HG03025 (cell line): ENCODE results near the gene FMNL2.

Source experiments
- ATAC-seq: cut with Tn5 transposase; IDR thresholded peaks from one replicate; pipeline ENCODE4 v1.9.1; 2021; ENCODE audit warnings: mild to moderate bottlenecking, moderate library complexity; ENCODE audit not compliant: unreplicated experiment, low FRiP score

The FMNL2 gene

GRCh38 chr2:152399003-152399402, 64.0 kb downstream of the FMNL2 start:
- ATAC-seq: no peak

DNA sequence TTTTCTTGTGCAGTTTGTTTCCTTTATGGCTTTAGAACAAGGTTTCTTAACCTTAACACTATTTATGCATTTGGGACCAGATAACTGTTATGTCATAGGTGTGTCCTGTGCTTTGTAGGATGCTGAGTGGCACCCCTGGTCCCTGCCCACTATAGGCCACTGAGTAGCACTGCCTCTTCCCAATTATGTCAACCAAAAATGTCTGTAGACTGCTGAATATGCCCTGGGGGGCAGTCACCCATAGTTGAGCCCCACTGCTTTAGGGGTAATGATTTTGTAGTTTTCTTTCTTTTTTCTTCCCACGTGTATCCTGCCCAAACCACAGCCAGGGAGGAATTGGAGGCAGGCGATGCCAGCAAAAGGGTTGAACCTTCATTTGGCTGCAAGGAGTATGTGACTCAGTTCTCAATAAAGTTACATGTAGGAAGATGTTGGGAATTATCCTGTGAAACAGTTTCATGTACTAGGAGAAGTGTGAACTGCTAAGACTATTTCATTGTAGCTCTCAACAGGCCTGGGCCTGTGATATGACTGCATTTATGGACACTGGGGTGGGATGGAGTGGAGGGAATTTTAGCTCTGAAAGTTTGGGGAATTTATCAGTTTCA, 65.7 kb downstream of the FMNL2 start:
- no peak for ATAC-seq

GRCh38 chr2:152402780-152403759, 68.1 kb downstream of the FMNL2 start:
- ATAC-seq: no peak

DNA sequence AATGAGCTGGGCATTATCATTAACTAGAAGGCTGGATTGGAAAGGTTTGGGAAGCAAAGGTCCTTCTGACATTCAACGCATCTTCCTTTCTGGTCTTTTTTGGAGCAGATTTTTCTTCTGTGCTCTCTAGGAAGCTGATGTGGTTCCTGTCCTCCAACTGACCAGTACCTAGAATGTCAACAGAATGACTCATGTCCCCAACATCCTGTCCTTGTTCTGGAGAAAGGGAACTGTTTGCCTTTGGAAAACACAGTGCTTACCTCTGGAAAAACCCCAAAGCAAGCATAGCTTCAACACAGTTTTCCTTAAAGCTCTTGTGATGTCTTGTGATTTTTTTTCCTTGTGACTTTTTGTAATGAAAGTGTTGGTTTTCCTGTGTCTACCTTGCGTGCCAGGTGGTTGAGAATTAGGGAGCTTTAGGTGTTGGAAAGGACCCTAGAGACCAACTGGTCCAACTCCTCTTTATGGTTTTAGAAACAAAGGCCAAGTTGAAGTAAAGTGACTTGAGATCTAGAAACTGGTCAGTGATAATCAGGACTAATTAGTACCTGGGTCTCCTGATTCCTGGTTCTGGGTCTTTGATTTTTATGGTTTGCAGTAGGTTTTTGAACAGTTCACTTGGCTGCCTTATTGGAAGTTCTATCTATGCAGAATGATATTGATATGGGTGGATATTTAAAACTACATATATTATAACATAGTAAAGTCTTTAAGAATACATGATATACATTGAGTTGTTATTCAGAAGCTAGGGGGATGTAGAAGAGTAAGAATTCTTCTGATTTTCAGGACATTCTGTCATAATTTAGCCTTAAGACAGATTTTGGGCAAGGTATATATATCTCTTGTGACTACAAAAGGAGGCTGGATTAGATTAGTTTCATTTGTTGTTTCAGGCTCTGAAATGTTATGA, 70.5 kb downstream of the FMNL2 start:
- no peak for ATAC-seq

DNA sequence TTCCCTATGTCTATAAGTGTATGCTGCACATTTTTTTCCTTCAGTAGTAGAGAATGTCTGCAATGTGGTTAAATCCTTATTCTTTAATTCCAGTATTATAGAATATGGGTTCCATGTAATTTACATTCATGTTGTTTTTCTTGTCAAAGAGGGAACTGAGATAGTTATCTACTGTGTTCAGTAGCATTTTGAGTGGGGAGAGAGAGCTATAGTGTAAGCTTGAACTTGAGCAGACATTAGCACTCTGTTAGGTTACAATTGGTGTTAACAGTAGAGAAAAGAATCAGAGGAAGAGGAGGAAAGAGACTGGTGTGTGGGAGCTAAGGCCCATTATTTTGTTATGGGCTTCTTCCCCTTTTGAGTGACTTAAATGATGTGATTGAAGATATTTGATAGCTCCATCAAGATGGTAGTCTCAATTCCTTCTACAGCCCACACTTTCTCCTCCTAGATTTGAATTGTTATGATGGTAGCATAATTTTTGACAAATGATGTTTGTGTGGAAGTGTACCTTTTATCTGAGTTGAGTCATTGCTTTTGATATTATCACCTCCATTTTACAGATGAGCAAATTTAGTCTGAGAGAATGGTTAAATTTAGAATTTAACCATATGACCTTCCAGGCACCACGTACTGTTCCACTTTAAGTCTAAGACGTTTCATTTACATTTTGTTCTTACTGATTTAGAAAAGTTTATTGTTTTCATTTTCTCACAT, 71.3 kb downstream of the FMNL2 start:
- ATAC-seq: peak; percentile 50

DNA sequence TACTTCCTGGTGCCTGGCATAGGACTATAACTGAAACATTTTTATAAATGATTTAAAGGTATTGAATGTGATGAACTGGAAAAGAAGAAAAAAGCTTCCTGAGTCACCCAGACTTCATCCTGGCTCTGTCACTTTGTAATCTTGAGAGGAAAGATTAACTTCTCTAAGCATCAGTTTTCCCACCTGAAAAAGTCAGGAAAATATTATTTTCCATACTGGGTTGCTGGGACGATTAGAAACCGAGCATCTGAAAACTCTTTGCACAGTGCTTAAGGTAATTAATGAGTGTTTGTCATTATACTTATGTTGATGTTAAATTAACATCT, 71.8 kb downstream of the FMNL2 start:
- no peak for ATAC-seq

- peak; percentile 92 for ATAC-seq
Observed at GRCh38 chr2:152407204-152407721, 72.3 kb downstream of the FMNL2 start.

DNA sequence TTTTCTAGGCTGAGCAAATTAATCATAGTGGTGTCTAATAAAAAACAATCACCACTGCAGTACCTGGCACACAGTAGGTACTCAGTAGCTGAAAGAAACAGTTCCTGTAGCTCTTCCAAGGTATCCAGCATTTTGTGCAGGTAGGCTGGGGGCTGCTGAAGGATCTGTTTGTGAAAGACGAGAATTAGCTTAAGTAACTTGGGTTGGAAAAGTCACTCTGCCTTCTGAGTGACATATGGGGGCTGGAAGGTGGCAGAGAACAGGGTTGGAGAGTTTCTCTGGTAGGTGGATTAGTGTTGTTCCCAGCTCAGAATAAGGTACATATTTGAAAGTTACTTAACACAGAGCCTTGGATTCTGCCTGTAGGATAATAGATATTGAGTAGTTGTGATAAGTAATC, 72.8 kb downstream of the FMNL2 start:
- ATAC-seq: no peak

DNA sequence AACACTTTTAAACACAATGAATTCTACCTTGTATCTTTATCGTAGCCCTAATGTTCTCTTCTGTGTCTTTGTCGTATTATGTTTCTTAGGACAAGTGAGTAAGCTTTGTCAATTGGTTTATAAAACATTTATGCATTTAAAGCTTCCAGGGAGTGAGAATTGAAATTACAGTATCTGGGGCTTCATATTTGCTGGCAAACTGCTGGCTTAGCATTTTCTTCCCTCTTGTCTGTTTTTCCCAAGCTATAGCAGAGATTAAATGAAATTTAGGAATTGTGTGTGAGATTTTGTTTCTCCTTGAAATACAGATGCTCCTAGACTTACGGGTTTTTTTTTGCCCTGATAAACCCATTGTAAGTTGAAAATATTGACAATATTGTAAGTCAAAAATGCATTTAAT, 73.3 kb downstream of the FMNL2 start:
- no peak for ATAC-seq

DNA sequence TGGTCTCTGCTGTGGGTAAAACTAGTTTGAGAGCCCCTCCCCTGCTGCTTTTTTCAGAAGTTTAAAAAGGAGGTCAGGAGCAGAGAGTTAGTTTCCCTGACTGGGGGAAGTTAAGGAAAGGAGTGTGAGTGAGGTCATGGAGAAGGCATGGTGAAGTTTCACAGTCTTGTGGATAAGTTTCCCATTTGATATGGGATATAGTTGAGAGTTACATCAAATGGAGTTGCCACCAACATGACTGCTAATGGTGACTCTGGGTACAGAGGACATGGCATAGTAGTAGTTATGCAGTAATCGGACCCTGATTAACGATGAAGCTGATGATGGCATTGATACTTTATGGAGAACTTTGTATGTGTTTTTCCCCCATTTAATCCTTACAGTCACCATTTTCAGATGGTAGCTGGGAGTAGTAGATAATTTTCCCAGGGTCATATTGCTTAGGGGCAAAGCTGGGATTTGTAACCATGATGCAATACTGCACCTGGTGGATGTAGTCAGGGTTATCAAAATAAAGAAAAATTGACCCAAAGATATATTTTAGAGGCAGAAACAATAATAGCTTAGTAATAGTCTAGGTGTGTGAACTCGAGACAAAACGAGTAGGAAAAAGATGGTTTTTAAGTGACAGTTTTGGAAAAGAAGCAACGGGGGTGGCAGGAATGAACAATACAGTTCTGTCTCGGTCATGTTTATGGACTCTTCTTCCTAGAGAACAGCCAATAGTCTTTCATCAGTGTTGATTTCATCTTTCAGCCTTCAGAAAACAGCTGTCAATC, 74.6 kb downstream of the FMNL2 start:
- no peak for ATAC-seq

GRCh38 chr2:152410165-152410597, 75.2 kb downstream of the FMNL2 start:
- no peak for ATAC-seq

DNA sequence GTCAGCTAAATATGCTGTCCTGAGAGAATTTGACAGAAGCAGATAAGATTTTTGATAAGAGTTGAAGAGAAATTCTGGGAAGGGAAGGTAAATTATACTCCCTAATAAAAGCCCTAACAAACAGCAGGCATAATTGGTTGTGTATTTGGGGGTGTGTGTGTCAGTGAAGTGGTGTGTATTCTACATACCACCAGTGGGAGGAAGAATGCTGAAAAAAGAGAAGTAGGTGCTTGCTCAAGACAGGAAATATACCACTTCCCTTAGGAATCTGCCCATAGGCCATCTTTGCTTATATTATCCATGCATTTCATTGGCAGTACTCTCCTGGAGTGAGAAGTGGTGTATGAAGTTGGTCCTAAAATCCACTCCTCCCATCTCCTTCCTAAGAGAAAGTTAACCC, 76.2 kb downstream of the FMNL2 start:
- no peak for ATAC-seq

DNA sequence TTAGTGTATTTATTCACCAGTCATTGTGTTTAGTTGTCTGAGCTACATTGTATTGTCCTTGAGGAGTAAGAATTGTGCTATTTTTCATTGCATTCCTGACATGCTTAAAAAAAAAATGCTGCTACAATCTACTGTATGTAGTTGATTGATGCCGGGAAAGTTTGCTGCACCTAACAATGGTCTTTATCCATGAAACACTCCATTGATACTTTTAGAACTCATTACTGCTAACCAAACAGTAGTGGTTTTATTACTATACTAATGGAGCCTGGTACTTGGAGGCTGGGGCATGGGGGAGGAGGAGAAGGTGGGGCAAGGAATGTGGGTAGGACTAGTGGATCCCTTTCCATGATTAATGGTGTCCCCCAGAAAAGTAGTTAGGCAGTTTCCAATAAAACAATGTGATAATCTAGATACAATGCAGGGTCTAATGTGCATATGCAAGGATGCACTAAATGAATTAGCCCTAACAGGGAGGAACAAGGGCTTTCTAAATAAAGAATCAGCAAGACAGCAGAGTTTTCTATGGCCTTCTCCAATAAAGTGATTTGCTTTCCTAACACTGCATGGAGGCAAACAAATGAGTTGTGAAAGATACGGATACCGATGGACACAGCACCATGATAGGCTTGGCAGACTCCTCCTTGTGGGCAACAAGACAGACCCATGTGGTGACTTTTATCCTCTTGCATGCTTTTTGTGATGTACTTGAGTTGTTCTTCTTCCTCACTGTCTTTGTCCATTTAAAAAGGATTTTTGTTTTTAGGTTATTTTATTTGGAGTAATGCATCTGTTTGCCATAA, 78.5 kb downstream of the FMNL2 start:
- ATAC-seq: no peak

DNA sequence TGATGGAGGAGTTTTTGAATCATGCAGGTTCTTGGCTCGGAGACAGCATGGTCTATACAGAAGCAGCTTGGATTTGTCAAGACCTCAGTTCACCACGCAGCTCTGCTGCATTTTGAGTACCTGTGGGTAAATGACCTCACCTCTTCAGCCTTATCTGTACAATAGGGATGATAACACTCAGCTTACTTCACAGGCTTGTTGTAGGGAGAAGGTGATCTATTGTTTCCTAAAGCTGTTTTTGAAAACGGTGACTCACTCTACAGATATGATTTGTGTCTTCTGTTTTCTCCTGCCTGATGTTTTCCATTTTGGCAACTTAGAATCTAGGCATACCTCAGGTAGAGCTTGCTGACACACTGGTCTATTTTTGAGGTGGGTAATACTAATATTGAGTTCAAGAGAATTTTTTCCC, 80.3 kb downstream of the FMNL2 start:
- no peak for ATAC-seq

GRCh38 chr2:152415796-152416195, 80.8 kb downstream of the FMNL2 start:
- no peak for ATAC-seq

GRCh38 chr2:152418688-152419087, 83.7 kb downstream of the FMNL2 start:
- ATAC-seq: no peak

DNA sequence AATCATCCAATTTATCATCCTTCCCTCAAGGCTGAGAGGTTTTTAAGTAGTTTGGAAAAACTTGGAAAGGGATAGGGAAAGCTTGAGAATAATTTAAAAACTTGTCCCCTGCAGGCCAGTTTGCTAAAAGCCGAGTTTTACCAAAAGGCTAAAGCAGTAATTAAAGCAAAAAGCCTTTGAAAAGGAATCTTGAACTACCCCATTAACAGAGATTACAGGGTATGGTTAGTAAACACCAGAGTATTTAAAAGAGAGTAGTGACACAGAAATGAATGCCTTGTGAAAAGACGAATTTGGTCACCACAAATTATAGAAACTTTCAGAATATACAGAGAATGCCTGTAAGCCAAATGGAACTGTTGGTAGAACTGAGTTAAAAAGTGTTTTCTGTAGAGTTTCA, 85.0 kb downstream of the FMNL2 start:
- no peak for ATAC-seq

- no peak for ATAC-seq
Observed at GRCh38 chr2:152420363-152420762, 85.4 kb downstream of the FMNL2 start.

DNA sequence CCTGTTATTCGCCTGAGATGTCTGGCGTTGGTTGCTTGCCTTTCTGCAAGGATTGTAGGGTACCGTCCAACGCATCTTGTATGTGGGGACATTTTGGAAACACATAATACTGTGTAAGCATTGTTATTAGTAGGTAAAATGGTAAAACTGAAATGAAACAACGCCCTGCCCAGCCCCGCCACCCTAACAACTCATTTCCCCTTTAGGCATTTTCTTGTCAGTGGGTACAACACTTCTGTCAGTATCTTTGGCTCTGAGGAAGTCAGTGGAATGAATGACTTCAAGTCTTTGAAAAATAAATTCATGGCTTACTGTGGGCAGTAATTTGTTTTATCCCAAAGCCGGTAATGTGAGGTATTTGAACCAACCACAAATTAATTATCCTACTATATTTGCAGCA, 86.0 kb downstream of the FMNL2 start:
- no peak for ATAC-seq
